ENCODE data around the gene DHDH.

- TF ChIP-seq, protein P1, sequence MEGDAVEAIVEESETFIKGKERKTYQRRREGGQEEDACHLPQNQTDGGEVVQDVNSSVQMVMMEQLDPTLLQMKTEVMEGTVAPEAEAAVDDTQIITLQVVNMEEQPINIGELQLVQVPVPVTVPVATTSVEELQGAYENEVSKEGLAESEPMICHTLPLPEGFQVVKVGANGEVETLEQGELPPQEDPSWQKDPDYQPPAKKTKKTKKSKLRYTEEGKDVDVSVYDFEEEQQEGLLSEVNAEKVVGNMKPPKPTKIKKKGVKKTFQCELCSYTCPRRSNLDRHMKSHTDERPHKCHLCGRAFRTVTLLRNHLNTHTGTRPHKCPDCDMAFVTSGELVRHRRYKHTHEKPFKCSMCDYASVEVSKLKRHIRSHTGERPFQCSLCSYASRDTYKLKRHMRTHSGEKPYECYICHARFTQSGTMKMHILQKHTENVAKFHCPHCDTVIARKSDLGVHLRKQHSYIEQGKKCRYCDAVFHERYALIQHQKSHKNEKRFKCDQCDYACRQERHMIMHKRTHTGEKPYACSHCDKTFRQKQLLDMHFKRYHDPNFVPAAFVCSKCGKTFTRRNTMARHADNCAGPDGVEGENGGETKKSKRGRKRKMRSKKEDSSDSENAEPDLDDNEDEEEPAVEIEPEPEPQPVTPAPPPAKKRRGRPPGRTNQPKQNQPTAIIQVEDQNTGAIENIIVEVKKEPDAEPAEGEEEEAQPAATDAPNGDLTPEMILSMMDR (IDR thresholded peaks at IDR 0.05), result no peak
- TF ChIP-seq POLR2A (IDR thresholded peaks at IDR 0.05), result no peak
Measured at GRCh38 chr19:48962849-48963165, 29.3 kb downstream of the DHDH start.
